Choroid plexus epithelial cell (primary cell): ENCODE results near the gene B3GALT4.

Experiments used
- DNase-seq: peaks from one replicate; pipeline ENCODE4 v3.0.0-alpha.2; 2010; ENCODE audit warnings: low read depth
- H3K4me3 ChIP-seq: 2 replicates; pipeline ENCODE4 v1.5.1; 2011; ENCODE audit warnings: low read depth, mild to moderate bottlenecking, control low read depth, low read length, moderate library complexity
- CTCF ChIP-seq: conservative IDR thresholded peaks from 2 replicates; pipeline ENCODE4 v1.5.1; 2011; ENCODE audit warnings: low read depth, mild to moderate bottlenecking, control low read depth, inconsistent platforms, low read length, moderate library complexity

Gene B3GALT4

GRCh38 chr6:33247977-33248642, 28.8 kb upstream of the B3GALT4 start:
- H3K4me3 ChIP-seq, result peak overlapping the region; percentile 78
- peak; percentile 91 for DNase-seq
- peak; percentile 95 for TF ChIP-seq CTCF

- peak; percentile 69 for DNase-seq
- H3K4me3 ChIP-seq, result peak overlapping the region; percentile 78
- no peak for TF ChIP-seq CTCF
Observed at GRCh38 chr6:33248643-33248931, 28.3 kb upstream of the B3GALT4 start.

GRCh38 chr6:33248932-33249731, 27.8 kb upstream of the B3GALT4 start:
- TF ChIP-seq CTCF, result peak; percentile 5
- peak overlapping the region; percentile 78 for H3K4me3 ChIP-seq
- peak; percentile 99 for DNase-seq

GRCh38 chr6:33249732-33250630, 26.9 kb upstream of the B3GALT4 start:
- no peak for TF ChIP-seq CTCF
- peak; percentile 76 for DNase-seq
- H3K4me3 ChIP-seq, result peak overlapping the region; percentile 78

- DNase-seq, result no peak
- H3K4me3 ChIP-seq, result no peak overlapping the region
- no peak for TF ChIP-seq CTCF
Observed at GRCh38 chr6:33250731-33251130, 26.2 kb upstream of the B3GALT4 start.

GRCh38 chr6:33251395-33252012, 25.4 kb upstream of the B3GALT4 start:
- DNase-seq, result peak; percentile 22
- TF ChIP-seq CTCF, result no peak
- no peak overlapping the region for H3K4me3 ChIP-seq
